Nephron progenitor cell (in vitro differentiated cells): Measurements from ENCODE around the gene CCDC192.

Experiments used
- DNase-seq: peaks from one replicate; pipeline ENCODE4 v3.0.0; 2021
- H3K27ac Mint-ChIP-seq: 2 replicates; pipeline ENCODE4 v1.8.0; 2021; ENCODE audit warnings: mild to moderate bottlenecking, moderate library complexity, mixed read lengths
- H3K27me3 Mint-ChIP-seq: 2 replicates; pipeline ENCODE4 v1.8.0; 2021; ENCODE audit warnings: mild to moderate bottlenecking, low read depth, mixed read lengths; ENCODE audit not compliant: poor library complexity
- H3K36me3 Mint-ChIP-seq: 2 replicates; pipeline ENCODE4 v1.8.0; 2021; ENCODE audit warnings: low read depth, mixed read lengths
- H3K4me1 Mint-ChIP-seq: 2 replicates; pipeline ENCODE4 v1.8.0; 2021; ENCODE audit warnings: mixed read lengths
- H3K4me3 Mint-ChIP-seq: 2 replicates; pipeline ENCODE4 v1.8.0; 2021; ENCODE audit warnings: mild to moderate bottlenecking, moderate library complexity, mixed read lengths
- H3K9me3 Mint-ChIP-seq: 2 replicates; pipeline ENCODE4 v1.8.0; 2021; ENCODE audit warnings: mild to moderate bottlenecking, moderate library complexity, mixed read lengths
- TF ChIP-seq, protein P1 (sequence below): fragments of 200-600 bp; sonication (generic); IDR thresholded peaks from 2 replicates; pipeline ENCODE4 v1.5.0; 2021; ENCODE audit warnings: antibody characterized with exemption

The CCDC192 gene

DNA sequence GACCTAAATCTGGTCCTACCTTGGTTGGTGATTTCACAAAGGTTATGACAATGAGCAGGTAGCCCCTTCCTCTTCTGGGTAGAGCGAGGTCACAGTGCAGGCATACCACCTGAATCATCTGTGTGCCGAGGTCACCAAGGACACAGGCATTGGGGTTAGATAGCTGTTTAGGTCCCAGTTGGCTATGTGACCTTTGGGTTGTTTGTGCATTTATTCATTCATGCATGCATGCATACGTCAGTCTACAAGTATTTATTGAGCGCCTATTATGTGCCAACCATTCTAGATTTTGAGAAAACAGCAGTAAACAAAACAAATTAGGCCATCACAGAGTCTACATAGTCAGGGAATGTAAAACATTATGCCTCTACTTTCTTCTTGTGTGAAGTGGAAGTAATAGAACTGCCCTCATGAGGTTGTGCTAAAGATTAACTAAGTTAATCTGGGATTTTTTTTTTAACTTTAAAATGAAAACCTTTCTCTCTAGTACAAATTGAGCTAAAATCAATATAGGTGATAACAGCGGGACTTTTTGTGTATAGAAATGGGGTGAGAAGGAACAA lies 275.6 kb downstream of the CCDC192 start:
- TF ChIP-seq, protein P1, sequence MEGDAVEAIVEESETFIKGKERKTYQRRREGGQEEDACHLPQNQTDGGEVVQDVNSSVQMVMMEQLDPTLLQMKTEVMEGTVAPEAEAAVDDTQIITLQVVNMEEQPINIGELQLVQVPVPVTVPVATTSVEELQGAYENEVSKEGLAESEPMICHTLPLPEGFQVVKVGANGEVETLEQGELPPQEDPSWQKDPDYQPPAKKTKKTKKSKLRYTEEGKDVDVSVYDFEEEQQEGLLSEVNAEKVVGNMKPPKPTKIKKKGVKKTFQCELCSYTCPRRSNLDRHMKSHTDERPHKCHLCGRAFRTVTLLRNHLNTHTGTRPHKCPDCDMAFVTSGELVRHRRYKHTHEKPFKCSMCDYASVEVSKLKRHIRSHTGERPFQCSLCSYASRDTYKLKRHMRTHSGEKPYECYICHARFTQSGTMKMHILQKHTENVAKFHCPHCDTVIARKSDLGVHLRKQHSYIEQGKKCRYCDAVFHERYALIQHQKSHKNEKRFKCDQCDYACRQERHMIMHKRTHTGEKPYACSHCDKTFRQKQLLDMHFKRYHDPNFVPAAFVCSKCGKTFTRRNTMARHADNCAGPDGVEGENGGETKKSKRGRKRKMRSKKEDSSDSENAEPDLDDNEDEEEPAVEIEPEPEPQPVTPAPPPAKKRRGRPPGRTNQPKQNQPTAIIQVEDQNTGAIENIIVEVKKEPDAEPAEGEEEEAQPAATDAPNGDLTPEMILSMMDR: no peak
- DNase-seq: no peak
- no peak overlapping the region for H3K4me3 Mint-ChIP-seq
- H3K36me3 Mint-ChIP-seq: peaks cover 4% of the 10 kb centered on the region
- H3K27ac Mint-ChIP-seq: no peak overlapping the region
- H3K27me3 Mint-ChIP-seq: no peaks in the 10 kb centered on the region
- H3K9me3 Mint-ChIP-seq: no peaks in the 10 kb centered on the region
- peaks cover 17% of the 10 kb centered on the region for H3K4me1 Mint-ChIP-seq

DNA sequence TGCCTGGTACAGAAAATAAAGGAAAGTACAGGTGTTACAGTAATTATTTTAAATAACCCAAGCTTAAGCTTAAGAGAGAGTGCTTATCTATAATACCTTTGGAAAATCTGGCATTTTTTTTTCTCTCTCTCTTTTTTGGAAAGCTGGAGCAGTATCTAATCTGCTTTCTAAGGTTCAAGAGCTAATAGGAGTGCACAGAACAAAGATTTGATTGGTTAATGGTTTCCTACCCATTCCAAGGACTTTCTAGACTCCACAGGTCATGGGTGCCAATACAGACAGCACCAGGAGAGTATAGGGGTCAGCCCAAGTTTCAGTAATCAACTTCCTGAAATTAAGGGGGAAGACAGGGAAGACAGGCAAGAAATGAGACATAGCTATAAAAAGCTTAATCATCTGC lies 276.3 kb downstream of the CCDC192 start:
- Mint-ChIP-seq H3K36me3 (peaks cover 4% of the 10 kb centered on the region), H3K9me3 (no peaks in the 10 kb centered on the region), H3K4me1 (peaks cover 17% of the 10 kb centered on the region), H3K27me3 (no peaks in the 10 kb centered on the region), H3K27ac (no peak overlapping the region), H3K4me3 (no peak overlapping the region)
- no peak for DNase-seq
- TF ChIP-seq, protein P1: no peak

DNA sequence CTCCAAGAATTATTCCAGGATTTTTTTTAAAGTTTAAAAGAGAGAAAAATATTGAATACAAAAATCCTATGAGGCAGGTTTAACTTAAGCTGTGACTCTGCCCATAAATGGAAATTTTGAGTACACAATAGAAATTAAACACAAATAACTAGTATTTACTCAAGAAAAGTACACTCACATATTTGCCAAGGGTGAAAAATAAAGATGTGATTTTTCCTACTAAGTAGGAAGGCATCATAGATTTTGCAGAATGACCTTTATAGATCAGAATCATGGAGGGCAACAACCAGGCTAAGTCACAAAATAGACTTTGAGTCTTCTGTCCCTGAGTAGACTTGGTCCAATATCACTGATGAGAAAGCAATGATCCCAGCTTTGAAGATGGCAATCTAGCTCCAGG lies 277.7 kb downstream of the CCDC192 start:
- peaks cover 4% of the 10 kb centered on the region for H3K36me3 Mint-ChIP-seq
- DNase-seq: no peak
- H3K9me3 Mint-ChIP-seq: no peaks in the 10 kb centered on the region
- no peak overlapping the region for H3K27ac Mint-ChIP-seq
- H3K4me1 Mint-ChIP-seq: peaks cover 17% of the 10 kb centered on the region
- no peak overlapping the region for H3K4me3 Mint-ChIP-seq
- TF ChIP-seq, protein P1: no peak
- no peaks in the 10 kb centered on the region for H3K27me3 Mint-ChIP-seq

DNA sequence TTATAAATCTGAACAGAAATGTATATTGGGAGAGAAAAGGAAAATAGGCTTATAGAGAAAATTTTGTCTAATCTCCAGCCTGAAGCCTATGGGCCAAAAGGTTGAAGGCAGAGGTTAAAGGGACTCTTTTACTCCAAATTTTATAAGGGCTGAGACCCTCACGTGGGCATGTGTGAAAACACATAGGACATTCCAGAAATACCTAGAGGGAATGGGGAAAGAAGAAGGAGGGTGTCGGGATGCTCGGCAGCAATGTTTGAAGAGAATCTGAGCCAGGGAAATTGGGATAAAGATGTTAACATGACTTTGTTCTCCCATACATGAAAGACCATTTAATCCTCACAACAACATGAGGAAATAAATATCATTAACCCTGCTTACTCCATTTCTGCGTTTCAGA lies 278.3 kb downstream of the CCDC192 start:
- Mint-ChIP-seq H3K4me1 (peaks cover 17% of the 10 kb centered on the region), H3K27me3 (no peaks in the 10 kb centered on the region), H3K36me3 (peaks cover 4% of the 10 kb centered on the region), H3K9me3 (no peaks in the 10 kb centered on the region), H3K27ac (no peak overlapping the region), H3K4me3 (no peak overlapping the region)
- no peak for DNase-seq
- TF ChIP-seq, protein P1: no peak

DNA sequence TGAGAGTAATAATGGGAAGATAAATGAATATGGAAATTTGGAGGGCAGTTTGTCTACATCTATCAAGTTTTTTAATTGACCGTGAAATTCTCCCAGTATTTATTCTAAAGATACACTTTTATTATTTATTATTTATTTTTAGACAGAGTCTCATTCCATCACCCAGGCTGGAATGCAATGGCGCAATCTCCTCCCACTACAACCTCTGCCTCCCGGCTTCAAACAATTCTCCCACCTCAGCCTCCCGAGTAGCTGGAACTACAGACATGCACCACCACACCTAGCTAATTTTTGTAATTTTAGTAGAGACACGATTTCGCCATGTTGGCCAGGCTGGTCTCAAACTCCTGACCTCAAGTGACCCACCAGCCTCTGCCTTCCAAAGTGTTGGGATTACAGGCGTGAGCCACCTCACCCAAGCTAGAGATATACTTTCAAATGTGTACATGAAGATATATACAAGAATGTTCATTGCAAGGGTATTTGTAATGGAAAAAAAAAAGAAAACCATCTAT lies 282.7 kb downstream of the CCDC192 start:
- Mint-ChIP-seq H3K4me1 (peaks cover 17% of the 10 kb centered on the region), H3K4me3 (no peak overlapping the region), H3K27me3 (no peaks in the 10 kb centered on the region), H3K27ac (no peak overlapping the region), H3K9me3 (peaks cover 10% of the 10 kb centered on the region), H3K36me3 (peaks cover 7% of the 10 kb centered on the region)
- TF ChIP-seq, protein P1: no peak
- no peak for DNase-seq
